PFSK-1 (cell line): Measurements from ENCODE around the gene MRAP.

Experiments used
- POLR2AphosphoS5 ChIP-seq: IDR thresholded peaks from 2 replicates; pipeline ENCODE4 v1.6.1; 2012; ENCODE audit warnings: low read depth, mild to moderate bottlenecking, control low read depth, low read length, moderate library complexity
- REST ChIP-seq, 2 experiments: IDR thresholded peaks; 2 replicates each; pipeline versions ENCODE4 v1.6.1 to v1.8.0; 2011 to 2012; ENCODE audit warnings: low read depth in 2 of 2, low read length in 2 of 2, control low read depth in 1 of 2, inconsistent platforms in 1 of 2, mild to moderate bottlenecking in 1 of 2, moderate library complexity in 1 of 2; ENCODE audit not compliant: insufficient read depth in 1 of 2
- SIN3A ChIP-seq: IDR thresholded peaks from 2 replicates; pipeline ENCODE4 v1.6.1; 2012; ENCODE audit warnings: mild to moderate bottlenecking, low read length, moderate library complexity, borderline replicate concordance; ENCODE audit not compliant: insufficient read depth

GRCh38 chr21:32336711-32337110 lies 38.1 kb downstream of the MRAP start:
- TF ChIP-seq POLR2AphosphoS5 (no peak), SIN3A (no peak), REST (IDR thresholded peaks at IDR 0.05; ENCODE audit: insufficient read depth in 1 of 2, low read depth in 2 of 2, low read length in 2 of 2) (no peak)
